GM12892 (cell line): Measurements from ENCODE around the gene SOST.

Source experiments
- POLR2A ChIP-seq: IDR thresholded peaks from 2 replicates; pipeline ENCODE4 v1.6.1; 2011; ENCODE audit warnings: low read depth, low read length, control low read depth
- POLR2AphosphoS5 ChIP-seq: IDR thresholded peaks from 2 replicates; pipeline ENCODE4 v1.6.1; 2011; ENCODE audit warnings: low read depth, low read length, control low read depth

- no peak for TF ChIP-seq POLR2AphosphoS5
- no peak for TF ChIP-seq POLR2A
Observed at GRCh38 chr17:43782913-43783680, 24.5 kb upstream of the SOST start.
